Measurements from ENCODE around the gene KCTD21.

Gene KCTD21

DNA sequence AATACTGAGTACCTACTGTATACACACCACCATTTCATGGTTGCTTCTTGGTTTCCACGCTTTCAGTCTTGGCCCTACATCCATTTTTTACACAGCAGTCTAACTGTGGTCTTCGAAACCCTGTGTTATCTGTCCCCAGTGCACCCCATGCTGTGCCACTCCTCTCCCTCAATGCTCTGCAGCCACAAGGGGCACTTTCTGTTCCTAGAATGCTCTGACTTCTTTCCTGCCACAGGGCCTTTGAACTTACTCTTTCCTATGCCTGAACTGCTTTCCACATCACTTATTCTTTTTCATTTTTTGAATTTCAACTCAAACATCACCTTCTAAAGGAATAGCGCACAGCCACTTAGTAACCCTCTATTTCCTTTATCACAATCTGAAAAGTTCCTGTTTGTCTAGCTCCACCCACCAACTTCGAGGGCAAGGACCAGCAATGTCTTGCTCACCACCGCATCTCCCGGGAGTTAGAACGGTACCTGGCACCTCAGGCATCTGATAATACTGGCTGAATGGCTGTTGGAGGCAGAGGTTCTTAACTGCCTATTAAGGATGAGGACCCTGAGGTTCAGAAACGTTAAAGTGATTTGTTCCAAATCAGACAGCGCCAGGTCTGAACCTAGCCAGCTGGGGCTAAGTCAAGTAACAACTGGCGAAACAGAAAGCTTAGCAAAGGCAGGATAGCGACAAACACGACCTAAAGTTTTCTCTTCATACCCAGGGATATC lies 49.6 kb downstream of the KCTD21 start:
- no peak for FAIRE-seq

GRCh38 chr11:78138291-78138690 lies 50.1 kb downstream of the KCTD21 start:
- no peak for FAIRE-seq

GRCh38 chr11:78132475-78132874 lies 56.0 kb downstream of the KCTD21 start:
- no peak for FAIRE-seq

GRCh38 chr11:78131956-78132355 lies 56.5 kb downstream of the KCTD21 start:
- FAIRE-seq = no peak

- FAIRE-seq = no peak
These were observed 61.0 kb downstream of the KCTD21 start for GRCh38 chr11:78127403-78127802.
